ENCODE measurements around the gene POLL.

The POLL gene

GRCh38 chr10:101561068-101561915 lies 26.8 kb downstream of the POLL start:
- no peak overlapping the region for H3K4ac ChIP-seq (ENCODE audit: low read depth, low read length)
- H2BK12ac ChIP-seq (ENCODE audit: low read length) = no peak overlapping the region
- no peak overlapping the region for H2BK120ac ChIP-seq (ENCODE audit: insufficient read depth, low read length, poor library complexity)
- H3K4me2 ChIP-seq (ENCODE audit: low read length) = no peak overlapping the region
- no peak overlapping the region for H2AK5ac ChIP-seq (ENCODE audit: low read length)
- peaks cover 3 to 4% of the 10 kb centered on the region in 2 experiments for H3K4me1 ChIP-seq (ENCODE audit: control insufficient read depth in 1 of 2, insufficient read depth in 2 of 2, low read length in 2 of 2)
- H3K27ac ChIP-seq (ENCODE audit: low read depth, low read length) = no peak overlapping the region
- no peak for DNase-seq
- H2BK5ac ChIP-seq (ENCODE audit: low read depth, low read length, poor library complexity) = no peak overlapping the region
- no peak overlapping the region for H3K14ac ChIP-seq (ENCODE audit: low read length)
- no peak overlapping the region for H3K23ac ChIP-seq (ENCODE audit: low read length)
- H4K91ac ChIP-seq (ENCODE audit: low read depth, low read length) = no peak overlapping the region
- peaks cover 3% of the 10 kb centered on the region for H3K9me3 ChIP-seq (ENCODE audit: insufficient read depth, low read depth, low read length)
- no peak overlapping the region for H3K4me3 ChIP-seq (ENCODE audit: low read depth, low read length)
- no CpG with 5 or more reads among the region's 15 CpGs for WGBS (ENCODE audit: extremely low coverage, insufficient coverage, insufficient read length)
- H3K9ac ChIP-seq (ENCODE audit: low read length) = no peak overlapping the region
- no peak overlapping the region for H4K12ac ChIP-seq (ENCODE audit: low read depth, low read length)
- H3K18ac ChIP-seq (ENCODE audit: low read length) = no peak overlapping the region
- H4K8ac ChIP-seq (ENCODE audit: low read depth, low read length) = no peak overlapping the region
- no peaks in the 10 kb centered on the region for H3K79me1 ChIP-seq (ENCODE audit: low read length)
- peaks cover 4% of the 10 kb centered on the region for H3K27me3 ChIP-seq (ENCODE audit: insufficient read depth, low read length)
- H3K36me3 ChIP-seq (ENCODE audit: control insufficient read depth in 1 of 2, insufficient read depth in 2 of 2, low read length in 2 of 2) = no peaks in the 10 kb centered on the region
- H2AFZ ChIP-seq (ENCODE audit: insufficient read depth, low read length, poor library complexity) = no peak overlapping the region
- H3K79me2 ChIP-seq (ENCODE audit: control insufficient read depth, insufficient read depth, low read length, poor library complexity) = no peaks in the 10 kb centered on the region

- no peak overlapping the region for H4K91ac ChIP-seq (ENCODE audit: low read depth, low read length)
- H3K27ac ChIP-seq (ENCODE audit: low read depth, low read length) = no peak overlapping the region
- no peak overlapping the region for H4K12ac ChIP-seq (ENCODE audit: low read depth, low read length)
- H2BK12ac ChIP-seq (ENCODE audit: low read length) = no peak overlapping the region
- peaks cover 3% of the 10 kb centered on the region for H3K9me3 ChIP-seq (ENCODE audit: insufficient read depth, low read depth, low read length)
- H3K36me3 ChIP-seq (ENCODE audit: control insufficient read depth in 1 of 2, insufficient read depth in 2 of 2, low read length in 2 of 2) = no peaks in the 10 kb centered on the region
- no peak overlapping the region for H2AFZ ChIP-seq (ENCODE audit: insufficient read depth, low read length, poor library complexity)
- no peak overlapping the region for H3K14ac ChIP-seq (ENCODE audit: low read length)
- H3K79me2 ChIP-seq (ENCODE audit: control insufficient read depth, insufficient read depth, low read length, poor library complexity) = no peaks in the 10 kb centered on the region
- H4K8ac ChIP-seq (ENCODE audit: low read depth, low read length) = no peak overlapping the region
- H3K9ac ChIP-seq (ENCODE audit: low read length) = no peak overlapping the region
- H2BK120ac ChIP-seq (ENCODE audit: insufficient read depth, low read length, poor library complexity) = no peak overlapping the region
- no peak overlapping the region for H3K4me3 ChIP-seq (ENCODE audit: low read depth, low read length)
- H2AK5ac ChIP-seq (ENCODE audit: low read length) = no peak overlapping the region
- no peak overlapping the region for H3K4me2 ChIP-seq (ENCODE audit: low read length)
- no peaks in the 10 kb centered on the region for H3K27me3 ChIP-seq (ENCODE audit: insufficient read depth, low read length)
- no peak overlapping the region for H3K23ac ChIP-seq (ENCODE audit: low read length)
- WGBS (ENCODE audit: extremely low coverage, insufficient coverage, insufficient read length) = no CpG with 5 or more reads among the region's 2 CpGs
- H3K4me1 ChIP-seq (ENCODE audit: control insufficient read depth in 1 of 2, insufficient read depth in 2 of 2, low read length in 2 of 2) = peaks cover 3 to 4% of the 10 kb centered on the region in 2 experiments
- no peak overlapping the region for H3K18ac ChIP-seq (ENCODE audit: low read length)
- DNase-seq = no peak
- no peaks in the 10 kb centered on the region for H3K79me1 ChIP-seq (ENCODE audit: low read length)
- no peak overlapping the region for H3K4ac ChIP-seq (ENCODE audit: low read depth, low read length)
- H2BK5ac ChIP-seq (ENCODE audit: low read depth, low read length, poor library complexity) = no peak overlapping the region
These were observed 27.6 kb downstream of the POLL start for GRCh38 chr10:101560298-101561067.

GRCh38 chr10:101559596-101560297 lies 28.3 kb downstream of the POLL start:
- Histone ChIP-seq H2BK120ac (ENCODE audit: insufficient read depth, low read length, poor library complexity) (no peak overlapping the region), H3K23ac (ENCODE audit: low read length) (no peak overlapping the region), H4K8ac (ENCODE audit: low read depth, low read length) (no peak overlapping the region), H2AK5ac (ENCODE audit: low read length) (no peak overlapping the region), H3K18ac (ENCODE audit: low read length) (no peak overlapping the region), H3K9me3 (ENCODE audit: insufficient read depth, low read depth, low read length) (peaks cover 3% of the 10 kb centered on the region), H3K27me3 (ENCODE audit: insufficient read depth, low read length) (no peaks in the 10 kb centered on the region), H3K79me1 (ENCODE audit: low read length) (no peaks in the 10 kb centered on the region), H3K4me3 (ENCODE audit: low read depth, low read length) (no peak overlapping the region), H3K9ac (ENCODE audit: low read length) (no peak overlapping the region), H3K4me1 (ENCODE audit: control insufficient read depth in 1 of 2, insufficient read depth in 2 of 2, low read length in 2 of 2) (peaks cover 3 to 4% of the 10 kb centered on the region in 2 experiments), H2BK12ac (ENCODE audit: low read length) (no peak overlapping the region), H2BK5ac (ENCODE audit: low read depth, low read length, poor library complexity) (no peak overlapping the region), H3K27ac (ENCODE audit: low read depth, low read length) (no peak overlapping the region), H3K14ac (ENCODE audit: low read length) (no peak overlapping the region), H3K79me2 (ENCODE audit: control insufficient read depth, insufficient read depth, low read length, poor library complexity) (no peaks in the 10 kb centered on the region), H4K91ac (ENCODE audit: low read depth, low read length) (no peak overlapping the region), H3K4ac (ENCODE audit: low read depth, low read length) (no peak overlapping the region), H3K4me2 (ENCODE audit: low read length) (no peak overlapping the region), H4K12ac (ENCODE audit: low read depth, low read length) (no peak overlapping the region), H2AFZ (ENCODE audit: insufficient read depth, low read length, poor library complexity) (no peak overlapping the region), H3K36me3 (ENCODE audit: control insufficient read depth in 1 of 2, insufficient read depth in 2 of 2, low read length in 2 of 2) (no peaks in the 10 kb centered on the region)
- DNase-seq = no peak
- no CpG with 5 or more reads among the region's 12 CpGs for WGBS (ENCODE audit: extremely low coverage, insufficient coverage, insufficient read length)
